Activated naive CD8-positive, alpha-beta T cell treated with anti-CD3 and anti-CD28 coated beads, Interleukin-2, amount 10 ng/mL, durations not matched to agents 7 days and 5 days (primary cell): ENCODE results near the gene MRFAP1L1. TPM values are rescaled to one million over a fixed set of nuclear protein-coding genes. Genes with fewer than 3 reads are reported as not detected.

Source experiments
- ATAC-seq: fragments of 150-1000 bp; cut with Tn5 transposase; one replicate; pipeline ENCODE4 v1.10.0; 2021; ENCODE audit warnings: low read depth, moderate library complexity
- POLR2A ChIA-PET: fragments of 350-600 bp; sonication (Branson Sonifier 250); formaldehyde crosslinking; loops from one replicate; lab custom pipeline; 2021; ENCODE audit warnings: antibody characterized with exemption; lab: Charles Lee
- DNase-seq: peaks from one replicate; pipeline ENCODE4 v3.0.0; 2021
- H3K27ac Mint-ChIP-seq: one replicate; pipeline ENCODE4 v1.8.0; 2022; ENCODE audit warnings: mild to moderate bottlenecking, mixed read lengths
- H3K27me3 Mint-ChIP-seq: one replicate; pipeline ENCODE4 v1.8.0; 2022; ENCODE audit warnings: mild to moderate bottlenecking, moderate library complexity, mixed read lengths
- H3K36me3 Mint-ChIP-seq: one replicate; pipeline ENCODE4 v1.8.0; 2021; ENCODE audit warnings: mild to moderate bottlenecking, mixed read lengths
- H3K4me1 Mint-ChIP-seq: one replicate; pipeline ENCODE4 v1.8.0; 2021; ENCODE audit warnings: mixed read lengths
- H3K4me3 Mint-ChIP-seq: one replicate; pipeline ENCODE4 v1.8.0; 2022; ENCODE audit warnings: mild to moderate bottlenecking, moderate library complexity, mixed read lengths
- H3K9me3 Mint-ChIP-seq: one replicate; pipeline ENCODE4 v1.8.0; 2021; ENCODE audit warnings: mixed read lengths
- total RNA-seq, 2 experiments: library from RNA; stranded (reverse); gene quantifications; one replicate each; pipeline ENCODE4 v1.2.3, GENCODE V29; 2021

Gene MRFAP1L1
- total RNA-seq, 2 experiments from 2014 or later = 74.6 to 80.0 TPM

DNA sequence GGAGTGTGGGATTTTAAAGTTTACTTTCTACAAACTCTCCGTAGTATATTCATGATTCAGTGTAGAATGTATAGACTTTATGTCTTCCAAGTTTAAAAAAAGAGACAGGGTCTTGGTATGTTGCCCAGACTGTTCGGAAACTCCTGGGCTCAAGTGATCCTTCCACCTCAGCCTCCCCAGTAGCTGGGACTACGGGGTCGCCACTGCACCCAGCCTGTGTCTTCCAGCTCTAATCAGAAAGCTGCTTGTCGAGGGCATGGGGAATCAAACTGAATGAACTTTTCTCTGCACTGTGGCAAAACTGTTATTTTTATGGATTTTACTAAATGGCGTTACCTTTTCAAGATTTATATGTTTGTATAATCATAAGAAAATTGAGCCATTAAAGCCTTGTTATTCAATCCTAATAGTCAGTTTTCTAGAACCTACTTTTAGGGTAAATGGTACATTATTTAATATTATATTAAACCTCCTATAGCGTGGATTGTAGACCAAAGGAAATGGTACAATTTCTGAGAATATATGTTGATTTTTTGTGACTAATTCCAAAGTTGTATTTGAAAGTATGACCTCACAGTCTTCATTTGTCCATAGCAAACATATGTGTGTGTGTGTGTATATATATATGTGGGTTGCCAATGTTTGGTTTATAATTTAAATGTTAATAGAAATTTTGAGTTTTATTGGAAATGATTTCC is 7.4 kb upstream of the MRFAP1L1 start:
- DNase-seq (no peak), ATAC-seq (no peak)
- Mint-ChIP-seq H3K9me3 (peaks cover 4% of the 10 kb centered on the region), H3K4me3 (peak overlapping the region; percentile 90), H3K36me3 (peaks cover 3% of the 10 kb centered on the region), H3K27ac (peak overlapping the region; percentile 86), H3K27me3 (peaks cover 2% of the 10 kb centered on the region), H3K4me1 (peaks cover 22% of the 10 kb centered on the region)
- POLR2A ChIA-PET = interaction anchor here (0.7 to 3.5 kb wide), 11 partner anchors 8 to 351 kb away, joined by 3 to 60 read pairs (median 9); partner anchors contain the start of genes GRPEL1, KIAA0232, MAN2B2 and MRFAP1

DNA sequence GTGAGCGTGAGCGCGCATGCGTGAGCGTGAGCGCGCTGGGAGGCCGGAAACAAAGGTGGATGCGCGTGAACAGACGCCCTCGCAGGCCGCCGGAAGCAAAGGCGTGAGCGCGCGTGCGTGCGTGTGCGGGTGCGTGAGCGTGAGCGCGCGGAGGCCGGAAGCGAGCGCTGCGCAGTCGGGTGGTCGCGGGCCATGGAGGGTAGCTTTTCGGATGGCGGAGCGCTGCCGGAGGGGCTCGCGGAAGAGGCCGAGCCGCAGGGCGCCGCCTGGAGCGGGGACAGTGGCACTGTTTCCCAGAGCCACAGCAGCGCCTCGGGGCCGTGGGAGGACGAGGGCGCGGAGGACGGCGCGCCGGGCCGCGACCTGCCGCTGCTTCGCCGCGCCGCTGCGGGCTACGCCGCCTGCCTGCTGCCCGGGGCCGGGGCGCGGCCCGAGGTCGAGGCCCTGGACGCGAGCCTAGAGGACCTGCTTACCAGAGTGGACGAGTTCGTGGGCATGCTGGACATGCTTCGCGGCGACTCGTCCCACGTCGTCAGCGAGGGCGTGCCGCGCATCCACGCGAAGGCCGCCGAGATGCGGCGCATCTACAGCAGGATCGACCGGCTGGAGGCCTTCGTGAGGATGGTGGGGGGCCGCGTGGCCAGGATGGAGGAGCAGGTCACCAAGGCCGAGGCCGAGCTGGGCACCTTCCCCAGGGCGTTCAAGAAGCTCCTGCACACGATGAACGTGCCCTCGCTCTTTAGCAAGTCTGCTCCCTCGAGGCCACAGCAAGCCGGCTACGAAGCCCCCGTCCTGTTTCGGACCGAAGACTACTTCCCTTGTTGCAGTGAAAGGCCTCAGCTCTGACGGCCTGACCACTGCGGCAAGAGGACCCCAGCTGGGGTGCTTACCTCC is 6.6 kb upstream of the MRFAP1L1 start, which contains the start of gene BLOC1S4:
Gene BLOC1S4, plus strand, starts transcription at position 157 of the 894 bp plus-strand sequence. Its CDS starts 36 bp downstream, at position 193.
- DNase-seq = peak; percentile 95
- H3K36me3 Mint-ChIP-seq = peaks cover 3% of the 10 kb centered on the region
- peak; percentile 80 for ATAC-seq
- peaks cover 2% of the 10 kb centered on the region for H3K27me3 Mint-ChIP-seq
- peak within 1 kb of the TSS; percentile 95 for H3K27ac Mint-ChIP-seq
- H3K4me3 Mint-ChIP-seq = peak within 1 kb of the TSS; percentile 90
- POLR2A ChIA-PET = interaction anchor here (0.8 to 3.5 kb wide), 13 partner anchors 10 to 352 kb away, joined by 3 to 60 read pairs (median 4); partner anchors contain the start of genes GRPEL1, KIAA0232, MAN2B2 and MRFAP1
- H3K9me3 Mint-ChIP-seq = peaks cover 5% of the 10 kb centered on the region
- H3K4me1 Mint-ChIP-seq = peaks cover 25% of the 10 kb centered on the region

DNA sequence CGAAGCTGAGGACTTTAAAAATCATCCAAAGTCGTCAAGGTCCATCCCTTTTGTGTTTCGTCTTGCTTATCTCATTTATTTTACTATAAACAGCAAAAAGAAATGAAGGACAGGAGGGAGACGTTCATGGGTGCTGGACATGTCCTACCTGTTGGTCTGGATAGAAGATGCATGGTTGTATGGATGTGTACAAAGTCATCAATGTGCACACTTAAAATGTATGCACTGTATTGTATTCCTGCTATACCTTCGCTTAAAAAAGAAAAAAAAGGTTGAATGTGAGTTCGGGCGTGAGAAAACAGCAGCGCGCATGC is 6.0 kb upstream of the MRFAP1L1 start:
- Mint-ChIP-seq H3K36me3 (peaks cover 7% of the 10 kb centered on the region), H3K4me3 (peak overlapping the region; percentile 86), H3K9me3 (peaks cover 9% of the 10 kb centered on the region), H3K27me3 (peaks cover 3% of the 10 kb centered on the region), H3K27ac (peak overlapping the region; percentile 95), H3K4me1 (peaks cover 30% of the 10 kb centered on the region)
- POLR2A ChIA-PET = interaction anchor here (1.0 to 3.5 kb wide), 11 partner anchors 9 to 352 kb away, joined by 3 to 60 read pairs (median 9); partner anchors contain the start of genes GRPEL1, KIAA0232, MRFAP1 and TBC1D14
- no peak for DNase-seq
- no peak for ATAC-seq

DNA sequence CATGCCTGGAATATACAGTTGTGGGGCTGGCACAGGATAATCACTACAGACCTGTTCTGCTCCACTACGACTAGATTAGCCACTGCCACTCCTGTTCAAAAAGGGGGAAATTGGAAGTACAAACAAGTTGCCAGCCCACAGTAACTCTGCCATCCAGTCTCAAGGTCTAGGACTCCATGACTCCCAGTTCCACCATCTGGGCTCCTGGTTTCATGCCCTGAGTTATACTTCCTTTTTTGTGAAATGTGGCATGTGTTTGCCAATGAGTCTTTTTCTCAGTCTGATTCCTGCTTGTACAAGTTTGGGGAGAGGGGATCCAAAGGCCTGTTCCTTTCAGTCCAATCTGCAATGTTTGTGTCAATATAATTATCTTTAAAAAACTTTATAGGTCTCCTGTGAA is 5.3 kb upstream of the MRFAP1L1 start:
- no peak overlapping the region for H3K27ac Mint-ChIP-seq
- no peak for DNase-seq
- peaks cover 10% of the 10 kb centered on the region for H3K9me3 Mint-ChIP-seq
- peak overlapping the region; percentile 19 for H3K4me3 Mint-ChIP-seq
- H3K27me3 Mint-ChIP-seq = peaks cover 4% of the 10 kb centered on the region
- H3K36me3 Mint-ChIP-seq = peaks cover 7% of the 10 kb centered on the region
- ATAC-seq = no peak
- H3K4me1 Mint-ChIP-seq = peaks cover 32% of the 10 kb centered on the region
- POLR2A ChIA-PET = interaction anchor here (1.0 to 3.4 kb wide), 4 partner anchors 19 to 74 kb away, joined by 4 to 60 read pairs (median 12); partner anchors contain the start of genes KIAA0232 and MRFAP1

DNA sequence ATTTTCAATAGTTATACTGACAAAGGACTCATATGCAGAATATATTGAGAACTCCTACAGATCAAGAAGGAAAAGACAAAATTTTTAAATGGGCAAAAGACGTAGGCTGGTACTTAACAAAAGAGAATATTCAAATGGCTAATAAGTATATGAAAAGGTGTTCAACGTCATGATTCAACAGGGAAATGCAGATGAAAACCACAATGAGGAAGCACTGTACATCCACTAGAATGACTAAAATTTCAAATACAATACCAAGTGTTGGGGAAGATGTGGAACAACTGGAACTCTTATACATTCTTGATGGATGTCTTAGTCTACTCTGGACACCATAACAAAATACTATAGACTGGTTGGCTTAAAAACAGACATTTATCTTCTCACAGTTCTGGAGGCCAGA is 1.3 kb upstream of the MRFAP1L1 start:
- Mint-ChIP-seq H3K27me3 (peaks cover 4% of the 10 kb centered on the region), H3K27ac (no peak overlapping the region), H3K4me1 (peaks cover 39% of the 10 kb centered on the region), H3K4me3 (peak overlapping the region; percentile 21), H3K36me3 (peaks cover 28% of the 10 kb centered on the region), H3K9me3 (peaks cover 10% of the 10 kb centered on the region)
- DNase-seq (no peak), ATAC-seq (no peak)
- POLR2A ChIA-PET = interaction anchor here (1.4 to 11.7 kb wide), 2 partner anchors 20 to 37 kb away, joined by 3 to 124 read pairs; a partner anchor contains a TSS

DNA sequence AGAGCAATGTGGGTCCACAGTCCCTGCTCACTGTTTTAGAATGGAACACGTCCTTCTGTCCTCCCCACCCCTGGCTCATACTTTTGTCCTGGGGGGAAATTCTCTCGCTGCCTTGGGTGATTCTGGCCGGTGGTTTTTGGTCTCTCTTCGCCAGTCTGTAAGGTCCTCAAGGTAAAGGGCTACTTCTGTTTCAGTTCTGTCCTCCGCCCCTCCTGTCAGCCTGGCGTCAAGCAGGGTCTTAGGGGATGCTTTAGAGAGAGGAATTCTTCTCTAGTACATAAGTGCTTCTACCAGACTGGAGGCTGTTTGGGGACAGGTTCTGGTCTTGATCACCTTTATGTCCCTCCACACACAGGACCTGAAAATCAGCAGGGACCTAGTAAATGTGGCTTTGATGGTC is 617 bp upstream of the MRFAP1L1 start:
- peaks cover 43% of the 10 kb centered on the region for H3K4me1 Mint-ChIP-seq
- no peak for DNase-seq
- peaks cover 10% of the 10 kb centered on the region for H3K9me3 Mint-ChIP-seq

DNA sequence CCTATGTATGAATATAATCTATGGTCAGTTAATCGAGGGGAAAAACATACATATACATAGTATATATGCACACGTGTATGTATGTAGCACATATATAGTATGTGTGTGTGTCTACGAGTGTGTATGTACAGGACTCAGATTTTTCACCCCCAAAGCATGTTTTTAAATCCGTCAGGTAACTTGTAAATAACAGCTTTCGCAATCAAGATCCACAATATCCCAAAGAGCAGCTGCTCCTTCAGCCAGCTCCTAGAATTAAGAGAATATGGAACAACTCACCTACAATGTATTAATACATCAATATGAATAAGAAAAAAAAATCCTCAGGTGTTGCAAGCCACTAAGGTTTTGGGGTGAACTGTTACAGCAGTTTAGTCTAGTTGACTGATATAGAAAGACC is 3.5 kb downstream of the MRFAP1L1 start:
- no peak overlapping the region for H3K4me3 Mint-ChIP-seq
- no peak overlapping the region for H3K27ac Mint-ChIP-seq

More for the DNA sequence above, 617 bp upstream of the MRFAP1L1 start:
- H3K36me3 Mint-ChIP-seq = peaks cover 33% of the 10 kb centered on the region
- POLR2A ChIA-PET = interaction anchor here (1.4 to 11.7 kb wide), 8 partner anchors 10 to 136 kb away, joined by 3 to 124 read pairs (median 15); partner anchors contain the start of genes MAN2B2 and MRFAP1
- peak overlapping the region; percentile 97 for H3K4me3 Mint-ChIP-seq
- no peak for ATAC-seq
- H3K27ac Mint-ChIP-seq = peak overlapping the region; percentile 99
- H3K27me3 Mint-ChIP-seq = peaks cover 4% of the 10 kb centered on the region

DNA sequence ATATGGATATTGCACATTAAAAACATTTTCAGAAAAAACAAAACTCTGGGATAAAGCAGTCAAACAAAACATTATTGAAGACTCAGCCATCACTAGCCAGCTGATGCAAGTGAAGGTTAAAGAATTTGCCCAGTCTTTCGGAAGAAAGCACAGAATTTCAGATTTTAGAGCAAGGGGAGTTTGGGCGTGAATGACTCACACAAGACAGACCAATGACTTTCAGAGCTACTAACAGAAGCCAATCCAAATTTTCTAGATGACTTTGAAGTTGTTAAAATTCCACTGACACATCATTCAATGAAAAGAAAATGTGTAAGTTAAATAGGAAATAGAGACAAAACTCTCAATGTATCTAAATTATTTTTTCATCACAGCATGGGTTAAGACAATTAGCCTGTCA is 4.0 kb downstream of the MRFAP1L1 start:
- Mint-ChIP-seq H3K4me1 (peaks cover 44% of the 10 kb centered on the region), H3K27ac (no peak overlapping the region), H3K4me3 (peak overlapping the region; percentile 39), H3K27me3 (peaks cover under 1% of the 10 kb centered on the region), H3K9me3 (peaks cover under 1% of the 10 kb centered on the region), H3K36me3 (peaks cover 56% of the 10 kb centered on the region)
- ATAC-seq = no peak
- DNase-seq = no peak
- POLR2A ChIA-PET = interaction anchor here (1.3 to 11.7 kb wide), 3 partner anchors 10 to 65 kb away, joined by 3 to 124 read pairs (median 21); partner anchors contain the start of genes BLOC1S4 and MRFAP1

More for the DNA sequence above, 3.5 kb downstream of the MRFAP1L1 start:
- DNase-seq (no peak), ATAC-seq (no peak)
- POLR2A ChIA-PET = interaction anchor here (1.3 to 11.7 kb wide), 4 partner anchors 10 to 65 kb away, joined by 3 to 124 read pairs (median 35); partner anchors contain the start of genes BLOC1S4 and MRFAP1
- Mint-ChIP-seq H3K36me3 (peaks cover 59% of the 10 kb centered on the region), H3K4me1 (peaks cover 49% of the 10 kb centered on the region), H3K27me3 (peaks cover 4% of the 10 kb centered on the region), H3K9me3 (peaks cover 4% of the 10 kb centered on the region)

DNA sequence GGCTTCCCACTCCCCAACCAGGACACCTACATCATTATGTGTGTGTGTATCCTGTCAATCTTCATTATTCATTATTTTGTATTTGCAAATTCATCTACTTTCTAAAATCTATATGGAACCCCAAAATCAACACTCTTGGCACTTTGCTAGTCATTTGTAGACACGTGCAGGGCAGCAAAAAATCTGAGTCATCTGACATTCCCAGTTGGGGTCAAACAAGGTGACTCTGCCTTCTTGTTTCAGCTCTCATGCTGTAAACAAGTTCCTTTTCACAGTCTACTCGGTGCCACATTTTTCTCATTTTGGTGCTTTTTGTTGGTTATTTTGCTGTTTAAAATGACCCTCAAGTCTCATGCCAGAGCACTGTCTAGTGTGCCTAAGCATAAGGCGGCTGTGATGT is 5.9 kb downstream of the MRFAP1L1 start:
- DNase-seq (no peak), ATAC-seq (no peak)
- peaks cover 46% of the 10 kb centered on the region for H3K4me1 Mint-ChIP-seq
- peaks cover 60% of the 10 kb centered on the region for H3K36me3 Mint-ChIP-seq
- H3K9me3 Mint-ChIP-seq = no peaks in the 10 kb centered on the region
- H3K27ac Mint-ChIP-seq = peak overlapping the region; percentile 46
- POLR2A ChIA-PET = interaction anchor here (1.2 to 11.7 kb wide), 2 partner anchors 15 to 29 kb away, joined by 3 to 124 read pairs; a partner anchor contains a TSS
- no peak overlapping the region for H3K4me3 Mint-ChIP-seq
- no peaks in the 10 kb centered on the region for H3K27me3 Mint-ChIP-seq

DNA sequence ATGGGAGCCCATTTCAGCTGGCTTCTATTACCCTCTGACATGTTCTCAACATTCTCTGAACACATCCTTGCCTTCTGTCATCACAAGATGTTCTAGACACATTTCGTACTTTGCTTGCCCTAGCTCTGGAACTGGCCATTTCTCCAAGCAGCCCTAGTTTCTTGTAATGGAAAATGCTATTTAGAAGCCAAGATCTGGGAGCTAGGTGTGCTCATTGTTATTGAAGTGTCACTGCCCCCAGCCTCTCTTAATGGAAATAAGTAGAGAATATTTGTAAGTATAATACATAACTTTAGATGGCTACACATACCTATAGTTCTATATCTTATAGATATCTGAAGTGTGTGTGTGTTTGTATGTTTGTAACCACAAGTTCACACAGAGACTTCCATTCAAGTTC is 6.9 kb downstream of the MRFAP1L1 start:
- Mint-ChIP-seq H3K36me3 (peaks cover 55% of the 10 kb centered on the region), H3K4me3 (no peak overlapping the region)

DNA sequence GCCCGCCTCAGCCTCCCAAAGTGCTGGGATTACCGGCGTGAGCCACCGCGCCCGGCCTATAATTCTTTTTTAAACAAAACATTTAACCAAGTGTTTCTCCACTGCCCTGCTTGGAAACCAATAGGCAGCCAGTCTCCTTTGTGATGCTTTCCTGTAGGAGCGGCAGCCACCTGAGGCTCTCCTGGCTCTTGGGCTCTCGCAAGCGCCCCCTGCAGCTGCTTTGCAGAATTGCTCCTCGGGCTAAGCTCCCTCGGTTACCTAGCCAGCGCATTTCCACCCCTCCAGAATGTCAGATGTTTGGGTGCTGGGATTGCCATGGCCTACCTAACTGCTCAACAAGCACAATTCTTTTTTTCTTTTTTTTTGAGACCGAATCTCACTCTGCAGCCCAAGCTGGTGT is 8.3 kb downstream of the MRFAP1L1 start:
- Mint-ChIP-seq H3K9me3 (no peaks in the 10 kb centered on the region), H3K4me1 (peaks cover 43% of the 10 kb centered on the region), H3K27ac (no peak overlapping the region), H3K36me3 (peaks cover 44% of the 10 kb centered on the region), H3K27me3 (no peaks in the 10 kb centered on the region), H3K4me3 (no peak overlapping the region)
- ATAC-seq (no peak), DNase-seq (no peak)
- POLR2A ChIA-PET = interaction anchor here (0.6 to 11.7 kb wide), 3 partner anchors 11 to 182 kb away, joined by 3 to 124 read pairs (median 5); a partner anchor contains a TSS

More for the DNA sequence above, 6.9 kb downstream of the MRFAP1L1 start:
- no peaks in the 10 kb centered on the region for H3K27me3 Mint-ChIP-seq
- ATAC-seq (no peak), DNase-seq (no peak)
- POLR2A ChIA-PET = interaction anchor here (11.7 kb wide), 1 partner anchor 28 kb away, joined by 124 read pairs; a partner anchor contains a TSS
- peaks cover 45% of the 10 kb centered on the region for H3K4me1 Mint-ChIP-seq
- H3K27ac Mint-ChIP-seq = no peak overlapping the region
- no peaks in the 10 kb centered on the region for H3K9me3 Mint-ChIP-seq

DNA sequence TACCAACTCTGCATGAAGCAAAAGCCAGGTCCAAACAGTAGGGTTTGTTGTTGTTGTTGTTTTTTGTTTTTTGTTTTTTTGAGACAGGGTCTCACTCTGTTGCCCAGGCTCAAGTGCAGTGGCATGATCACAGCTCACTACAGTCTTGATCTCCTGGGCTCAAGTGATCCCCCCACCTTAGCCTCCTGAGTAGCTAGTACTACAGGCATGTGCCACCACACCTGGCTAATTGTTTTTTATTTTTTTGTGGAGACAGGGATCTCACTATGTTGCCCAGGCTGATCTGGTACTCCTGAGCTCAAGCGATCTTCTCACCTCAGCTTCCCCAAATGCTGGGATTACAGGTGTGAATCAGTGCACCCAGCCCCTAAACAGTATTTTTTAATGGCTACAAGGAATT is 9.8 kb downstream of the MRFAP1L1 start:
- no peaks in the 10 kb centered on the region for H3K27me3 Mint-ChIP-seq
- ATAC-seq = no peak
- no peaks in the 10 kb centered on the region for H3K9me3 Mint-ChIP-seq
- H3K4me1 Mint-ChIP-seq = peaks cover 42% of the 10 kb centered on the region
- peaks cover 37% of the 10 kb centered on the region for H3K36me3 Mint-ChIP-seq
- H3K4me3 Mint-ChIP-seq = no peak overlapping the region
- POLR2A ChIA-PET = interaction anchor here (2.3 to 2.7 kb wide), 3 partner anchors 9 to 25 kb away, joined by 9 to 20 read pairs (median 13); partner anchors contain the start of gene MRFAP1L1
- no peak for DNase-seq
- peak overlapping the region; percentile 71 for H3K27ac Mint-ChIP-seq
